Activated CD4-positive, CD25-positive, alpha-beta regulatory T cell (primary cell): Measurements from ENCODE around the gene SMIM38.

ENCODE experiments used
- DNase-seq, 4 experiments: peaks; one replicate each; lab custom pipeline; 2025; lab: John Stamatoyannopoulos, UW

Gene SMIM38

GRCh38 chr11:69180726-69181125, 25.0 kb downstream of the SMIM38 start:
- no peak for DNase-seq

DNA sequence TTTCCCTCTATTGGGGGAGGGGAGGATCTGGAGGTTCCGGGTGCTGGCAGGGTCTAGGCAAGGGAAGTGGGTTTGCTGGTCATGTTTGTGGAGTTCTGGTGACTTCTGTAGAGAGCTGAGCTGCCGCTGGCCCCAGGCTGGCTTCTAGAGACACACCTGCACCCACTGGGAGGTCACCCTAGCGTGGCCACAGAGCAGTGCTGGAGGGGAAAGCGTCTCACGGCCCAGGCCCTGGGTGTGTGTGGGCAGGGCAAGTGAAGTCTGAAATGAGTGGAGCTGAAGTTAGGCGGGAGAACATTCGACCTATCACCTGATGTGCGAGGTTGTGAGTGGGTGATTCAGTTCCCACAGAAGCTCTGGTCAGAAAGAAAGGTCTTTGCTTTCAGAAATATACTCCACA, 27.9 kb downstream of the SMIM38 start:
- no peak for DNase-seq

GRCh38 chr11:69186316-69187260, 30.9 kb downstream of the SMIM38 start:
- no peak for DNase-seq

- no peak for DNase-seq
Observed at GRCh38 chr11:69187540-69188065, 31.9 kb downstream of the SMIM38 start.

DNA sequence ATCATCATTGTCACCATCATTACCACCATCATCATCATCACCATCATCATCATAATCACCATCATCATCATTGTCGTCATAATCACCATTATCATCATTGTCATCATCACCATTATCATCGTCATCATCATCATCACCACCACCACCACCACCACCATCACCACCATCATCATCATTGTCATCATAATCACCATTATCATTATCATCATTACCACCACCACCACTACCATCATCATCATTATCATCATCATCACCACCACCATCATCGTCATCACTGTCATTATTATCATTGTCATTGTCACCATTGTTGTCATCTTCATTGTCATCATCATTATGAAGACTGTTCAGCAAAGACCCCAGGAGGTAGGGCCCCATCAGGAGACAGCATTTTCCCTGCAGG, 33.3 kb downstream of the SMIM38 start:
- DNase-seq, result no peak

- no peak for DNase-seq
Observed at GRCh38 chr11:69190796-69191536, 35.2 kb downstream of the SMIM38 start.

GRCh38 chr11:69192301-69192721, 36.6 kb downstream of the SMIM38 start:
- no peak for DNase-seq

DNA sequence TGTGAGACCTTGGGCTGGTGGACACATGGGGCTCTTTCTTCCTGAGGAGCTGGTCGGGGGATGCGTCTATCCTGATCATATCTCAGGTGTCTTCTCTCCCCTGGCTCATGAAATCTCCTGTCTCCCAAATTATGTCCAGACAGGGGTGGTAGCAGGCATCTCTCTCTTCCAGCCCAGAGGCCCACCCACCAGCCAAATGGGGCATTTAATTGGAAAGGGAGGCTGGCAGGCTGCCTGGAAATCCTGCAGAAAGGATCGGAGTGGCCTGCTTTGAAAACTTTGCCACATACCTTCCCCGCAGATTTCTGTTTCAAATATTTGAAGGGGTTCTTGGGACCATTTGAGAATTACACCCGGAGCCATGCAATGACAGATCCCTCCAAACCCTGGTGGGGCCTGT, 37.4 kb downstream of the SMIM38 start:
- no peak for DNase-seq

- DNase-seq, result no peak
Observed at GRCh38 chr11:69193629-69194028, 37.9 kb downstream of the SMIM38 start.

GRCh38 chr11:69194396-69194795, 38.7 kb downstream of the SMIM38 start:
- no peak for DNase-seq

DNA sequence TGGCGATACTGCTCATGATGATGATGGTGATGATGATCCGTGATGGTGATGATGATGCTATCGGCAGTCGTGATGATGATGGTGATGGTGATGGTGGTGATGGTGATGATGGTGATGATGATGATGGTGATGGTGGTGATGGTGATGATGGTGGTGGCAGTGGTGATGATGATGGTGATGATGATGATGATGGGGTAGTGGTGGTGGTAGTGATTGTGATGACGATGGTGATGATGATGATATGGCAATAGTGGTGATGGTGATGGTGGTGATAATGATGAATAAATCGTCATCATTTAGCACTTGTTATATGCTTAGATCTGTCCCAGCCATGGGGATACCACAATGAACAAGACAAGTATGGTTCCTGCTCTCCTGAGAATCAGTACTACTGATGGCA, 39.2 kb downstream of the SMIM38 start:
- no peak for DNase-seq

- DNase-seq, result no peak
Observed at GRCh38 chr11:69195824-69196782, 40.4 kb downstream of the SMIM38 start.

GRCh38 chr11:69196783-69197169, 41.0 kb downstream of the SMIM38 start:
- no peak for DNase-seq

DNA sequence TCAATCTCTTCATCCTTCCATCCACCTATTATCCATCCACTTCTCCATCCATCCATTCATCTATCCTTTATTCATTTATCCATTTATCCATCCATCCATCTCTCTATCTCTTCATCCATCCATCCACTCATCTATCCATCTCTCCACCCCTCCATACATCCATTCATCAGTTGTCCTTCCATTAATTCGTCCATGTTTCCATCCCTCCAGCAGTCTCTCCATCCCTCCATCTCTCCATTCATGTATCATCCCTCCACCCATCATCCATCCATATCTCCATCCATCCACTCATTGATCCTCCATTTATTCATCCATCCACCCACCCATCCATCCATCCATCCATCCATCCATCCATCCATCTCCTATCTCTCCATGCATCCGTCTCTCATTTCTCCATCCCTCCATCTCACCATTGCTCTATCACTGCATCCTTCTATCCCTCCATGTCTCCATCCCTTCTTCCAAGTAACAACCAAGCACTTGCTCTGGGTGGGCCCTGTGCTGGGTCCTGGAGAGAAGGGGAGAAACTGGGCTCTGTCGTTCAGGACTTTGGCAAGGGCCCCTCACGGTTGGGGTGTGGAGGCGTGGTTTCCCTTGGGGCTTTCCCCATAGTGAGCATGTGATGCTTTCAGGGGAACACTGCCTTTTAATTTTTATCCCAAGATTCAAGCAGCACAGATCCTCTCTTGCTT, 43.3 kb downstream of the SMIM38 start:
- DNase-seq, result no peak

DNA sequence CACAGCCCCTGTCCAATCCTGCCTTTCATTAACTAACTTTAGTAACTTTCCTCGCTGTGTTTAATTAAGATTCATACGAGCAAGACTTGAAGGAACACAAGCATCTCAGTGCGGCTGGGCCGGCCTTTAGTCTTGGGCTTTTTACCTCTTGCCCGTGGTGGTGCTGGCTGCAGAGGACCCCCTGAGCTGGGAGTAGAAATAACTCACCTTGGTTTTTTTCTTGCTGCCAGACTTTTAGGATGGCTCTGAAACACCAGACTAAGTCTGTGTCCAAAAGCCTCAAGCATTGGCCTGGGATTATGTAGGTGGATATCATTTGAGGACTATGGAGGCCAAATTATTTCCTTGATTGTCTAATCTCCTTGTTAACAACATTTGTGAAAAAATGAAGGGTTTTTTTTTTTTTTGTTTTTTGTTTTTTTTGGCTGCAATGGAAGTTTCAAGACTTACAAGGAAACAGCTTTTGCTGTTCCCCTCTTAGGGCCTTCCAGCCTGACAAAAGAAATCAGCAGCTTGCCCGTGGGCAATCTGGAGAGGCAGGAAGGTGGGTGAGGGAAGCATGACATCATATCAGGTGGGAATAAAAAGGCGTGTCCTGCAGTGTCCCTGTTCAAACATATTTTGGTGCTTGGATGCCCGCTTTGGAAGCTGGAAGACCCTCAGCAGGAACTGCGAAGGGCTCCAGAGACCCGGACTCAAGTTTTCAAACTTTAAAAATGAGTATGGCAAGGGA, 44.0 kb downstream of the SMIM38 start:
- DNase-seq, result no peak

GRCh38 chr11:69200331-69201065, 44.8 kb downstream of the SMIM38 start:
- no peak for DNase-seq

GRCh38 chr11:69201066-69201365, 45.3 kb downstream of the SMIM38 start:
- DNase-seq, result no peak

- DNase-seq, result no peak
Observed at GRCh38 chr11:69201764-69202370, 46.1 kb downstream of the SMIM38 start.

DNA sequence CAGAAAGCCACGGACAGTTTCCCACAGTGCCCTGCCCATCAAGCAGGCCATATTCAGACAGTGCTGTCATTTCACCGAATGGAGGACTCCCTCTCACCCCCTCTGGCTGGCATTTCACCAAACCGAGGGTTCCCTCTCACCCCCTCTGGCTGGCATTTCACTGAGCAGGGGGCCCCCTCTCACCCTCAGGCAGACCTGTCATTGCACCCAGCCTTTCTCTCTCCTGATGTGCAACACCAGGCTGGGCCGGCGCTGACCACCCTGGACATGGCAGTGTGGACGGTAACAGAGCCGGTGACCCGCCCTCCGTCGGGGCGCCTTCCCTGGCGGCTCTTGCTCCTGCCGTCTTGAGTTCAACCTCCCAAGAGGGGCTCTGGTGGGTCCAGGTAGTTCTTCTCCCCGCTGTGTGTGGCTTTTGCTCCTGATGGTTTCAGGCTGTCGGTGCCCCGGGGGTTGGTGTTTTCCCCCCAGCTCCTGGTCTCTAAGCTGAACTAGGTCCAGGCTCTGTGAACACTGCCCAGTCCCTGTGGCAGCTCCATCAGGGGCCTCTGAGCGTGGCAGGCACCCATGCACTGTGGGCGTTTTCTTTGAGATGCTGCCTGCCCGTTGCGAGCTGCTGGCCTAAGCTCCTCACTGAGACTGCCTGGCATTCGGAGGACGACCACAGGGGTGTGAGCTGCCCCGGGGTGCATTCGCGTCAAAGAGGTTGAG, 46.9 kb downstream of the SMIM38 start:
- no peak for DNase-seq
